Measurements from ENCODE around the gene SSTR3.

- TF ChIP-seq, protein P1, sequence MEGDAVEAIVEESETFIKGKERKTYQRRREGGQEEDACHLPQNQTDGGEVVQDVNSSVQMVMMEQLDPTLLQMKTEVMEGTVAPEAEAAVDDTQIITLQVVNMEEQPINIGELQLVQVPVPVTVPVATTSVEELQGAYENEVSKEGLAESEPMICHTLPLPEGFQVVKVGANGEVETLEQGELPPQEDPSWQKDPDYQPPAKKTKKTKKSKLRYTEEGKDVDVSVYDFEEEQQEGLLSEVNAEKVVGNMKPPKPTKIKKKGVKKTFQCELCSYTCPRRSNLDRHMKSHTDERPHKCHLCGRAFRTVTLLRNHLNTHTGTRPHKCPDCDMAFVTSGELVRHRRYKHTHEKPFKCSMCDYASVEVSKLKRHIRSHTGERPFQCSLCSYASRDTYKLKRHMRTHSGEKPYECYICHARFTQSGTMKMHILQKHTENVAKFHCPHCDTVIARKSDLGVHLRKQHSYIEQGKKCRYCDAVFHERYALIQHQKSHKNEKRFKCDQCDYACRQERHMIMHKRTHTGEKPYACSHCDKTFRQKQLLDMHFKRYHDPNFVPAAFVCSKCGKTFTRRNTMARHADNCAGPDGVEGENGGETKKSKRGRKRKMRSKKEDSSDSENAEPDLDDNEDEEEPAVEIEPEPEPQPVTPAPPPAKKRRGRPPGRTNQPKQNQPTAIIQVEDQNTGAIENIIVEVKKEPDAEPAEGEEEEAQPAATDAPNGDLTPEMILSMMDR (IDR thresholded peaks at IDR 0.05; ENCODE audit: low read depth, low read length) = no peak
- TF ChIP-seq POLR2A (IDR thresholded peaks at IDR 0.05; ENCODE audit: extremely low read depth, insufficient read length) = no peak
- TF ChIP-seq, protein P2, sequence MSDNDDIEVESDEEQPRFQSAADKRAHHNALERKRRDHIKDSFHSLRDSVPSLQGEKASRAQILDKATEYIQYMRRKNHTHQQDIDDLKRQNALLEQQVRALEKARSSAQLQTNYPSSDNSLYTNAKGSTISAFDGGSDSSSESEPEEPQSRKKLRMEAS (IDR thresholded peaks at IDR 0.05; ENCODE audit: low read depth, low read length) = no peak
Measured at GRCh38 chr22:37164505-37164887, 47.8 kb downstream of the SSTR3 start.

All from NB4 (cell line).